ENCODE results near the gene STARD5. TPM values are rescaled to one million over a fixed set of nuclear protein-coding genes. Genes with fewer than 3 reads are reported as not detected.

The STARD5 gene
- total and polyA plus RNA-seq, 2 of the 8 experiments (the other 6 are each of a cell fraction or from before 2014, with no cell fraction given): 5.5 to 10.4 TPM

- H3K18ac ChIP-seq (ENCODE audit: extremely low read depth, low read length): no peak overlapping the region
- H2BK120ac ChIP-seq (replicated peaks; ENCODE audit: low read depth, low read length): no peak overlapping the region
- H2BK20ac ChIP-seq (ENCODE audit: low read length): no peak overlapping the region
- H3K4me1 ChIP-seq (replicated peaks in 1 of 4; ENCODE audit: control insufficient read depth in 3 of 4, insufficient read depth in 4 of 4, low read length in 3 of 4): peaks cover 6 to 18% (median 12%) of the 10 kb centered on the region in 4 experiments
- no peak overlapping the region for H3K4me3 ChIP-seq (ENCODE audit: extremely low read depth in 1 of 4, insufficient read depth in 2 of 4, low read depth in 3 of 4, low read length in 4 of 4)
- no peak overlapping the region for H3K23ac ChIP-seq (ENCODE audit: insufficient read length)
- H4K91ac ChIP-seq (replicated peaks; ENCODE audit: insufficient read length, low read length): no peak overlapping the region
- H4K8ac ChIP-seq (ENCODE audit: extremely low read depth, insufficient read depth, low read length): no peak overlapping the region
- no peaks in the 10 kb centered on the region for H3K27me3 ChIP-seq (replicated peaks in 1 of 4; ENCODE audit: control insufficient read depth in 3 of 4, extremely low read depth in 1 of 4, insufficient read depth in 3 of 4, low read length in 3 of 4)
- ChIA-PET CTCF (ENCODE audit: partially characterized antibody) (interaction anchor here (0.7 to 2.3 kb wide), 3 partner anchors 9 to 107 kb away, joined by 3 to 10 read pairs (median 7); no protein-coding TSS in a partner anchor), POLR2A (ENCODE audit: partially characterized antibody) (no interaction called here)
- no peak overlapping the region for H2BK12ac ChIP-seq (ENCODE audit: low read depth, low read length)
- WGBS, 2 experiments (ENCODE audit: extremely low coverage in 1 of 2, insufficient coverage in 1 of 2, insufficient read length in 1 of 2, insufficient replicate concordance in 2 of 2, low coverage in 1 of 2, low lambda C conversion rate in 2 of 2, missing lambda C conversion rate in 1 of 2): 92% methylated on average over 6 of the region's 6 CpGs; no CpG with 5 or more reads in 1 of the 2 experiments
- H3K9me3 ChIP-seq (ENCODE audit: insufficient read depth in 2 of 2, low read depth in 1 of 2, low read length in 1 of 2): no peaks in the 10 kb centered on the region
- FAIRE-seq: no peak
- H3K4me2 ChIP-seq (ENCODE audit: insufficient read depth in 1 of 2, low read depth in 2 of 2, low read length in 2 of 2): no peak overlapping the region; a peak in 2 of 4 replicates
- H4K5ac ChIP-seq (ENCODE audit: insufficient read length, low read depth, low read length): no peak overlapping the region
- DNase-seq (ENCODE audit: low read depth in 1 of 2, low spot score in 2 of 2): no peak
- H3K9ac ChIP-seq (replicated peaks in 1 of 4; ENCODE audit: extremely low read depth in 1 of 4, low read depth in 3 of 4, low read length in 3 of 4): no peak overlapping the region
- no peaks in the 10 kb centered on the region for H3K79me2 ChIP-seq (ENCODE audit: control insufficient read depth in 1 of 2, insufficient read depth in 2 of 2, low read length in 2 of 2)
- H2AK5ac ChIP-seq (ENCODE audit: low read depth, low read length): no peak overlapping the region
- H3K36me3 ChIP-seq (ENCODE audit: control insufficient read depth in 2 of 4, insufficient read depth in 4 of 4, low read length in 3 of 4): no peaks in the 10 kb centered on the region; a peak in 1 of 8 replicates
- no peak overlapping the region for H2AFZ ChIP-seq (ENCODE audit: low read length)
- H3K14ac ChIP-seq (ENCODE audit: insufficient read length): no peak overlapping the region
- H2BK15ac ChIP-seq (ENCODE audit: low read length): no peak overlapping the region
- H3K56ac ChIP-seq (replicated peaks; ENCODE audit: insufficient read length, low read depth, low read length): no peak overlapping the region
- no peaks in the 10 kb centered on the region for H3K79me1 ChIP-seq (ENCODE audit: low read depth, low read length)
- no peaks in the 10 kb centered on the region for H3K23me2 ChIP-seq (ENCODE audit: low read depth, low read length)
- H3K27ac ChIP-seq (ENCODE audit: low read depth, low read length): no peak overlapping the region
- H3K4ac ChIP-seq (replicated peaks; ENCODE audit: insufficient read length, low read depth, low read length): no peak overlapping the region
- no peaks in the 10 kb centered on the region for H4K20me1 ChIP-seq (replicated peaks in 1 of 2; ENCODE audit: control insufficient read depth in 1 of 2, insufficient read depth in 2 of 2, low read length in 2 of 2)
- H2BK5ac ChIP-seq (ENCODE audit: low read depth, low read length): no peak overlapping the region
- TF ChIP-seq GABPA (IDR thresholded peaks at IDR 0.05; ENCODE audit: borderline replicate concordance, insufficient read depth, low read length) (no peak), CREB1 (IDR thresholded peaks at IDR 0.05) (no peak), POLR2AphosphoS5 (IDR thresholded peaks at IDR 0.05; ENCODE audit: low read depth, low read length) (no peak), TBP (IDR thresholded peaks at IDR 0.05; ENCODE audit: low read depth, low read length) (no peak), RBBP5 (IDR thresholded peaks at IDR 0.05; ENCODE audit: borderline replicate concordance, low read depth, low read length) (no peak), KDM5A (IDR thresholded peaks at IDR 0.05; ENCODE audit: low read length) (no peak), MAX (IDR thresholded peaks at IDR 0.05) (no peak), TEAD4 (IDR thresholded peaks at IDR 0.05; ENCODE audit: low read depth, low read length) (no peak), SP2 (IDR thresholded peaks at IDR 0.05; ENCODE audit: low read length) (no peak), CBX5 (IDR thresholded peaks at IDR 0.05; ENCODE audit: low read depth, low read length) (no peak), TCF12 (IDR thresholded peaks at IDR 0.05; ENCODE audit: low read depth, low read length) (no peak), NANOG (IDR thresholded peaks at IDR 0.05; ENCODE audit: insufficient read depth, low read depth, low read length, poor library complexity, severe bottlenecking) (no peak), RFX5 (IDR thresholded peaks at IDR 0.05; ENCODE audit: borderline replicate concordance, low read depth, low read length) (no peak), CBX8 (IDR thresholded peaks at IDR 0.05; ENCODE audit: borderline replicate concordance, low read depth, low read length) (no peak), ZNF274 (IDR thresholded peaks at IDR 0.05; ENCODE audit: borderline replicate concordance, extremely low read depth, low read length) (no peak), SIRT6 (IDR thresholded peaks at IDR 0.05; ENCODE audit: low read length) (no peak)
Observed at GRCh38 chr15:81302701-81303109, 21.2 kb downstream of the STARD5 start.

Data from H1 (cell line).